Neural progenitor cell (in vitro differentiated cells): ENCODE data around the gene SLC29A1. TPM values are rescaled to one million over a fixed set of nuclear protein-coding genes. Genes with fewer than 3 reads are reported as not detected.
A peak's percentile ranks its signal among the peaks of the same experiment; 100 is the strongest.

ENCODE experiments used
- DNase-seq: peaks from one replicate; pipeline ENCODE4 v3.0.0-alpha.2; 2016; ENCODE audit warnings: low spot score
- H2AFZ ChIP-seq: fragments of 200-600 bp; sonication (generic); replicated peaks from 2 replicates; pipeline ENCODE4 v1.6.1; 2016; ENCODE audit warnings: antibody characterized with exemption
- H3F3A ChIP-seq: fragments of 200-600 bp; sonication (generic); 2 replicates; pipeline ENCODE4 v1.6.1; 2016; ENCODE audit warnings: antibody characterized with exemption, low read depth
- H3K27ac ChIP-seq: fragments of 200-600 bp; sonication (generic); 2 replicates; pipeline ENCODE4 v1.5.1; 2016; ENCODE audit warnings: mild to moderate bottlenecking
- H3K27me3 ChIP-seq: fragments of 200-600 bp; sonication (generic); 2 replicates; pipeline ENCODE4 v1.6.1; 2016; ENCODE audit warnings: mild to moderate bottlenecking, moderate library complexity
- H3K36me3 ChIP-seq: fragments of 200-600 bp; sonication (generic); 2 replicates; pipeline ENCODE4 v1.5.1; 2016
- H3K4me1 ChIP-seq: fragments of 200-600 bp; sonication (generic); 2 replicates; pipeline ENCODE4 v1.6.1; 2016; ENCODE audit warnings: mixed run types
- H3K4me2 ChIP-seq: fragments of 200-600 bp; sonication (generic); 2 replicates; pipeline ENCODE4 v1.6.1; 2016
- H3K4me3 ChIP-seq: fragments of 200-600 bp; sonication (generic); 2 replicates; pipeline ENCODE4 v1.5.1; 2016
- H3K79me2 ChIP-seq: fragments of 200-600 bp; sonication (generic); 2 replicates; pipeline ENCODE4 v1.6.1; 2016; ENCODE audit warnings: low read depth
- H3K9ac ChIP-seq: fragments of 200-600 bp; sonication (generic); 2 replicates; pipeline ENCODE4 v1.6.1; 2016
- H3K9me3 ChIP-seq: fragments of 200-600 bp; sonication (generic); 2 replicates; pipeline ENCODE4 v1.5.1; 2016; ENCODE audit warnings: low read depth
- H4K20me1 ChIP-seq: fragments of 200-600 bp; sonication (generic); 2 replicates; pipeline ENCODE4 v1.6.1; 2016; ENCODE audit warnings: low read depth
- H3K27ac Mint-ChIP-seq: 3 replicates; pipeline ENCODE4 v1.8.0; 2021; ENCODE audit warnings: mixed read lengths
- H3K27me3 Mint-ChIP-seq: 2 replicates; pipeline ENCODE4 v1.8.0; 2022; ENCODE audit warnings: low read depth, mild to moderate bottlenecking, inconsistent platforms, moderate library complexity, mixed read lengths; ENCODE audit not compliant: insufficient read depth
- H3K36me3 Mint-ChIP-seq: 3 replicates; pipeline ENCODE4 v1.8.0; 2021; ENCODE audit warnings: mixed read lengths
- H3K4me1 Mint-ChIP-seq: 3 replicates; pipeline ENCODE4 v1.8.0; 2021; ENCODE audit warnings: mixed read lengths
- H3K4me3 Mint-ChIP-seq: 3 replicates; pipeline ENCODE4 v1.8.0; 2021; ENCODE audit warnings: mild to moderate bottlenecking, moderate library complexity, mixed read lengths
- H3K9me3 Mint-ChIP-seq: 3 replicates; pipeline ENCODE4 v1.8.0; 2020; ENCODE audit warnings: mixed read lengths
- CTCF ChIP-seq: fragments of 200-600 bp; sonication (generic); IDR thresholded peaks from 2 replicates; pipeline ENCODE4 v1.5.1; 2017; ENCODE audit warnings: antibody characterized with exemption, mild to moderate bottlenecking
- EZH2 ChIP-seq: fragments of 200-600 bp; sonication (generic); IDR thresholded peaks from 2 replicates; pipeline ENCODE4 v1.6.1; 2017; ENCODE audit warnings: antibody characterized with exemption, mild to moderate bottlenecking, moderate library complexity
- EZH2phosphoT487 ChIP-seq: fragments of 200-600 bp; sonication (generic); IDR thresholded peaks from 2 replicates; pipeline ENCODE4 v1.6.1; 2017; ENCODE audit warnings: antibody characterized with exemption
- total RNA-seq: library from RNA; depleted of rRNA; stranded (reverse); fragments of >200 nt; gene quantifications from 2 replicates; pipeline ENCODE4 v1.2.3, GENCODE V29; 2015; ENCODE audit warnings: low replicate concordance

SLC29A1 gene
- total RNA-seq, 1 donor from 2014 or later: 34.8 TPM

- Mint-ChIP-seq H3K27ac (peak overlapping the region; percentile 40), H3K9me3 (no peaks in the 10 kb centered on the region), H3K4me1 (peaks cover 60% of the 10 kb centered on the region), H3K27me3 (peaks cover 2% of the 10 kb centered on the region), H3K36me3 (no peaks in the 10 kb centered on the region), H3K4me3 (peak overlapping the region; percentile 86)
- Histone ChIP-seq H3K27me3 (peaks cover 19% of the 10 kb centered on the region), H3K36me3 (no peaks in the 10 kb centered on the region), H3K9me3 (no peaks in the 10 kb centered on the region), H3F3A (peaks cover 28% of the 10 kb centered on the region), H3K79me2 (peaks cover 14% of the 10 kb centered on the region), H3K27ac (no peak overlapping the region), H3K9ac (no peak overlapping the region), H4K20me1 (peaks cover 10% of the 10 kb centered on the region), H2AFZ (no peak overlapping the region), H3K4me1 (peaks cover 42% of the 10 kb centered on the region), H3K4me2 (peak overlapping the region; percentile 83), H3K4me3 (peak overlapping the region; percentile 73)
- no peak for TF ChIP-seq EZH2phosphoT487
- TF ChIP-seq EZH2: no peak
- TF ChIP-seq CTCF: no peak
- no peak for DNase-seq
Measured at GRCh38 chr6:44265722-44266233, 42.4 kb downstream of the SLC29A1 start.

GRCh38 chr6:44266347-44266746 lies 43.0 kb downstream of the SLC29A1 start:
- Mint-ChIP-seq H3K36me3 (no peaks in the 10 kb centered on the region), H3K4me1 (peaks cover 64% of the 10 kb centered on the region)
- H3K4me3 ChIP-seq: no peak overlapping the region

GRCh38 chr6:44267252-44267651 lies 43.9 kb downstream of the SLC29A1 start:
- H3K27me3 ChIP-seq: peaks cover 19% of the 10 kb centered on the region
- no peak for TF ChIP-seq CTCF
- TF ChIP-seq EZH2phosphoT487: no peak
- TF ChIP-seq EZH2: no peak
- DNase-seq: no peak
- H4K20me1 ChIP-seq: peaks cover 10% of the 10 kb centered on the region
- Mint-ChIP-seq H3K27ac (no peak overlapping the region), H3K9me3 (no peaks in the 10 kb centered on the region), H3K4me1 (peaks cover 69% of the 10 kb centered on the region), H3K36me3 (no peaks in the 10 kb centered on the region), H3K4me3 (peak overlapping the region; percentile 89), H3K27me3 (peaks cover 2% of the 10 kb centered on the region)
- H3K9ac ChIP-seq: no peak overlapping the region
- no peaks in the 10 kb centered on the region for H3K9me3 ChIP-seq
- peaks cover 28% of the 10 kb centered on the region for H3F3A ChIP-seq
- no peak overlapping the region for H3K4me3 ChIP-seq
- H3K36me3 ChIP-seq: no peaks in the 10 kb centered on the region
- peaks cover 47% of the 10 kb centered on the region for H3K4me1 ChIP-seq
- no peak overlapping the region for H2AFZ ChIP-seq
- H3K27ac ChIP-seq: no peak overlapping the region
- no peak overlapping the region for H3K4me2 ChIP-seq
- peaks cover 14% of the 10 kb centered on the region for H3K79me2 ChIP-seq

More at GRCh38 chr6:44266347-44266746, 43.0 kb downstream of the SLC29A1 start:
- Histone ChIP-seq H3K4me1 (peaks cover 43% of the 10 kb centered on the region), H3K27me3 (peaks cover 19% of the 10 kb centered on the region), H3F3A (peaks cover 28% of the 10 kb centered on the region), H3K9ac (no peak overlapping the region), H4K20me1 (peaks cover 10% of the 10 kb centered on the region), H3K9me3 (no peaks in the 10 kb centered on the region), H3K27ac (no peak overlapping the region), H3K36me3 (no peaks in the 10 kb centered on the region), H3K79me2 (peaks cover 14% of the 10 kb centered on the region), H3K4me2 (no peak overlapping the region), H2AFZ (no peak overlapping the region)
- TF ChIP-seq EZH2phosphoT487 (no peak), EZH2 (no peak), CTCF (no peak)
- H3K4me3 Mint-ChIP-seq: peak overlapping the region; percentile 86
- H3K27me3 Mint-ChIP-seq: peaks cover 2% of the 10 kb centered on the region
- H3K27ac Mint-ChIP-seq: no peak overlapping the region
- H3K9me3 Mint-ChIP-seq: no peaks in the 10 kb centered on the region
- no peak for DNase-seq
